Natural killer cell (primary cell): ENCODE measurements around the gene MED13L. TPM values are rescaled to one million over a fixed set of nuclear protein-coding genes. Genes with fewer than 3 reads are reported as not detected.

ENCODE experiments used
- ATAC-seq, 3 donors: fragments of 150-1000 bp in 2 of 3; fragments of 200-7000 bp in 1 of 3; cut with Tn5 transposase; 1 replicate in 1 of 3; 2 replicates in 2 of 3; pipeline ENCODE4 v1.10.0; 2021; ENCODE audit warnings: mild to moderate bottlenecking in 2 of 3, moderate library complexity in 2 of 3
- DNase-seq, 2 donors: peaks; one replicate each; pipeline versions ENCODE4 v3.0.0 to v3.0.0-alpha.2; 2013 to 2021; ENCODE audit warnings: mixed read lengths in 1 of 2
- H3K27ac ChIP-seq: one replicate; pipeline ENCODE4 v1.5.1; 2013; ENCODE audit warnings: mild to moderate bottlenecking, low read length
- H3K27me3 ChIP-seq: one replicate; pipeline ENCODE4 v1.6.1; 2013; ENCODE audit warnings: low read length; ENCODE audit not compliant: control insufficient read depth, insufficient read depth
- H3K36me3 ChIP-seq: one replicate; pipeline ENCODE4 v1.6.1; 2013; ENCODE audit warnings: low read length; ENCODE audit not compliant: control insufficient read depth, insufficient read depth
- H3K4me1 ChIP-seq: one replicate; pipeline ENCODE4 v1.6.1; 2013; ENCODE audit warnings: low read length; ENCODE audit not compliant: control insufficient read depth, insufficient read depth
- H3K4me3 ChIP-seq: one replicate; pipeline ENCODE4 v1.5.1; 2013; ENCODE audit warnings: low read length
- H3K9me3 ChIP-seq: one replicate; pipeline ENCODE4 v1.6.1; 2013; ENCODE audit warnings: low read length; ENCODE audit not compliant: control insufficient read depth, insufficient read depth
- H3K27ac Mint-ChIP-seq, 2 donors: one replicate each; pipeline ENCODE4 v1.8.0; 2022; ENCODE audit warnings: mild to moderate bottlenecking in 2 of 2, mixed read lengths in 2 of 2, moderate library complexity in 1 of 2
- H3K27me3 Mint-ChIP-seq, 2 donors: one replicate each; pipeline ENCODE4 v1.8.0; 2022; ENCODE audit warnings: low read depth in 2 of 2, mixed read lengths in 2 of 2
- H3K36me3 Mint-ChIP-seq: one replicate; pipeline ENCODE4 v1.8.0; 2022; ENCODE audit warnings: mixed read lengths
- H3K4me1 Mint-ChIP-seq, 2 donors: one replicate each; pipeline ENCODE4 v1.8.0; 2022; ENCODE audit warnings: mixed read lengths in 2 of 2
- H3K4me3 Mint-ChIP-seq: one replicate; pipeline ENCODE4 v1.8.0; 2022; ENCODE audit warnings: mild to moderate bottlenecking, moderate library complexity, mixed read lengths
- H3K9me3 Mint-ChIP-seq, 2 donors: one replicate each; pipeline ENCODE4 v1.8.0; 2022; ENCODE audit warnings: mixed read lengths in 2 of 2
- CTCF ChIP-seq: fragments of 200-600 bp; IDR thresholded peaks from one replicate; pipeline ENCODE4 v1.8.0; 2022; ENCODE audit warnings: antibody characterized with exemption
- WGBS: methylation state at CpG from one replicate; pipeline ENCODE4 v1.1.7; 2013; ENCODE audit warnings: missing lambda C conversion rate; ENCODE audit not compliant: insufficient coverage; 5-methylcytosine and 5-hydroxymethylcytosine counted together
- intact Hi-C: fragments of 100-400 bp; cut with micrococcal nuclease; formaldehyde crosslinking; loops from one replicate; pipeline ENCODE4 v1.14.2; 2022
- total RNA-seq, 4 donors: library from RNA; stranded (reverse); fragments of 120-200 nt in 1 of 4; gene quantifications; one replicate each; pipeline versions ENCODE4 v1.2.3 to v1.2.4, GENCODE V29; 2013 to 2022

The MED13L gene
- 100 to 1,000 TPM; 237 to 316 (median 240) TPM for total RNA-seq
- 226 TPM for total RNA-seq (2013)

DNA sequence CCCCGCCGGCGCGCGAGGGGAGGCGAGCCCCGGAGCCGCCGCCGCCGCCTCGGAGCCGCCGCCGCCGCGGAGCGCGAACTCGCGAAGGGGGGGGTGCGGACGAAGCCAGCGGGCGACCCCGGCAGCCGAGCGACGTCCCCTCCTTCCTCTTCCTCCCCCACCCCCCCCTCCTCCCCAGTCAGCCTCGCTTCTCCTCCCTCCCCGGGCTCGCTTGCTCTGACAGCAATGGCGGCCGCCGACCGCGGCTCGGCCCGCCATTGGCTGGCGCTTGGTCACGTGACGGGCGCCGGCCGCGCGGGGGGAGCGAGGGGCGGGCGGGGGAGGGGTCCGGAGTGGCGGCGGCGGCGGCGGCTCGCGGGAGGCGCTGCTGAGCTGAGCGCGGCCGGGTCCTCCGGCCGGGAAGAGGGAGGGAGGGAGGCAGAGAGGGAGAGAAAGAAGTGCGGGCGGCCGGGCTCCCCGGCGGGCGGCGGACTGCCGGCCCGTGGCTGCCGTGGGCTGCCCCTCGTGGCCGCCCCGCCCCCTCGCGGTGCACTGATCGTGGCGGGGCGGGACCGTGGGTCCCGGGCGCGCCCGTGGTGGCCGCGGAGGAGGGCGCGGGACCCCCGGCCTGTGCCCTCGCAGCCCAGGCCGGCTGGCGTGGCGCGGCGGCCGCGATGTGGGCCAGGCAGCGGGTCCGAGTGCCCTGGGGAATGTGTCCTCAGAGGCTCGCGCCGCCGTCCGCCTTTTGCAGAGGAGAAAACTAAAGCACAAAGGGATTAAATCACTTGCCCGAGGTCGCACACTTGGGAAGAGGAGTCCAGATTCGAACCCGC, at the start of gene MED13L:
MED13L (minus strand) TSS at position 227 of the 812 bp plus-strand sequence. CDS start 562 bp downstream, outside the sequence.
- H3K27ac ChIP-seq: peak within 1 kb of the TSS; percentile 50
- intact Hi-C loops: loop anchor here (2.0 to 5.0 kb wide), 3 partner anchors 40 to 210 kb away; no protein-coding TSS in a partner anchor
- no peaks in the 10 kb centered on the region for H3K27me3 ChIP-seq
- no peaks in the 10 kb centered on the region for H3K9me3 ChIP-seq
- Mint-ChIP-seq H3K27ac (peak within 1 kb of the TSS; percentile 88 to 93), H3K36me3 (peaks cover 8% of the 10 kb centered on the region), H3K4me3 (peak within 1 kb of the TSS; percentile 96), H3K27me3 (no peaks in the 10 kb centered on the region), H3K4me1 (peaks cover 43% of the 10 kb centered on the region in 2 donors), H3K9me3 (no peaks in the 10 kb centered on the region)
- DNase-seq (peak; percentile 92 to 93), ATAC-seq (peak; percentile 80 to 90 (median 86))
- peak; percentile 19 for TF ChIP-seq CTCF
- under 1% methylated on average over 111 of the region's 111 CpGs for WGBS
- no peaks in the 10 kb centered on the region for H3K36me3 ChIP-seq
- H3K4me1 ChIP-seq: peaks cover 16% of the 10 kb centered on the region
- H3K4me3 ChIP-seq: peak within 1 kb of the TSS; percentile 92

- H3K27me3 Mint-ChIP-seq: no peaks in the 10 kb centered on the region
- intact Hi-C loops: no loop called here
Measured at GRCh38 chr12:116325336-116325664, 47.8 kb upstream of the MED13L start.

GRCh38 chr12:116324654-116325335, 47.3 kb upstream of the MED13L start:
- no peaks in the 10 kb centered on the region for H3K36me3 Mint-ChIP-seq
- DNase-seq (no peak), ATAC-seq (peak in 1 of 3 donors; percentile 59)
- H3K27ac ChIP-seq: peak overlapping the region; percentile 42
- H3K36me3 ChIP-seq: no peaks in the 10 kb centered on the region
- peak overlapping the region; percentile 22 for H3K4me3 Mint-ChIP-seq
- H3K4me3 ChIP-seq: no peak overlapping the region
- H3K27me3 ChIP-seq: no peaks in the 10 kb centered on the region
- H3K4me1 Mint-ChIP-seq: peaks cover 16 to 30% of the 10 kb centered on the region in 2 donors
- peak overlapping the region; percentile 77 to 83 for H3K27ac Mint-ChIP-seq
- no peaks in the 10 kb centered on the region for H3K27me3 Mint-ChIP-seq
- H3K4me1 ChIP-seq: peaks cover 16% of the 10 kb centered on the region
- intact Hi-C loops: no loop called here
- no peak for TF ChIP-seq CTCF
- no peaks in the 10 kb centered on the region for H3K9me3 Mint-ChIP-seq
- H3K9me3 ChIP-seq: no peaks in the 10 kb centered on the region
- WGBS: 56% methylated on average over 4 of the region's 4 CpGs

More at GRCh38 chr12:116325336-116325664, 47.8 kb upstream of the MED13L start:
- no peak for TF ChIP-seq CTCF
- Histone ChIP-seq H3K36me3 (no peaks in the 10 kb centered on the region), H3K27me3 (no peaks in the 10 kb centered on the region), H3K27ac (peak overlapping the region; percentile 42), H3K4me1 (peaks cover 16% of the 10 kb centered on the region), H3K4me3 (no peak overlapping the region), H3K9me3 (no peaks in the 10 kb centered on the region)
- Mint-ChIP-seq H3K4me3 (peak overlapping the region; percentile 22), H3K36me3 (no peaks in the 10 kb centered on the region), H3K4me1 (peaks cover 16 to 25% of the 10 kb centered on the region in 2 donors), H3K9me3 (no peaks in the 10 kb centered on the region), H3K27ac (peak overlapping the region; percentile 77 to 83)
- 0% methylated on average over 1 of the region's 1 CpG for whole genome bisulfite sequencing
- DNase-seq (peak in 1 of 2 donors; percentile 54), ATAC-seq (peak; percentile 64 to 92 (median 78))
